Esophagus squamous epithelium (tissue), 4 donors: ENCODE measurements around the gene PATL1.

Experiments
- POLR2A ChIP-seq, 4 donors: fragments of 450-650 bp; IDR thresholded peaks; one replicate each; pipeline ENCODE4 v1.6.1; 2017; ENCODE audit warnings: antibody characterized with exemption in 4 of 4, mild to moderate bottlenecking in 4 of 4, moderate library complexity in 3 of 4
- TF ChIP-seq, protein P1 (sequence below), 6 experiments: fragments of 450-650 bp in 4 of 6; fragments of 200-600 bp in 2 of 6; sonication (generic) in 2 of 6; IDR thresholded peaks; one replicate each; pipeline ENCODE4 v1.5.1; 2016 to 2019; ENCODE audit warnings: antibody characterized with exemption in 6 of 6, mild to moderate bottlenecking in 4 of 6, moderate library complexity in 4 of 6

DNA sequence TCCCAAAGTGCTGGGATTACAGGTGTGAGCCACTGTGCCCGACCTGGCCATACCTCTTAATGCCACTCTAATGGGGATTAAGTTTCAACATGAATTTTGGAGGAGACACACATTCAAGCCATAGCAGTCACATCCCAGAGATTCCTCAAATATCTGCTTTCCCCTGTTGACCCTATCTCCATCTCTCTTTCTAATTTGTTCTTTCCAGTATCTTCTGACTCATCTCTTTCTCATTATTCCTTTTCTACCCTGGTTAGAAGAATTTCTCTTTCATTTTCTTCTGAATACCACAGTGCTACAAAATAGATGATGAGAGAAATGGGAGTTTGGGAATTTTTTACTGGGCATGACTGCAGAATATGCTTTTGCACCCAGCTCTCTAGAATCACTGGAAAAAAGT is 39.7 kb upstream of the PATL1 start:
- TF ChIP-seq, protein P1, sequence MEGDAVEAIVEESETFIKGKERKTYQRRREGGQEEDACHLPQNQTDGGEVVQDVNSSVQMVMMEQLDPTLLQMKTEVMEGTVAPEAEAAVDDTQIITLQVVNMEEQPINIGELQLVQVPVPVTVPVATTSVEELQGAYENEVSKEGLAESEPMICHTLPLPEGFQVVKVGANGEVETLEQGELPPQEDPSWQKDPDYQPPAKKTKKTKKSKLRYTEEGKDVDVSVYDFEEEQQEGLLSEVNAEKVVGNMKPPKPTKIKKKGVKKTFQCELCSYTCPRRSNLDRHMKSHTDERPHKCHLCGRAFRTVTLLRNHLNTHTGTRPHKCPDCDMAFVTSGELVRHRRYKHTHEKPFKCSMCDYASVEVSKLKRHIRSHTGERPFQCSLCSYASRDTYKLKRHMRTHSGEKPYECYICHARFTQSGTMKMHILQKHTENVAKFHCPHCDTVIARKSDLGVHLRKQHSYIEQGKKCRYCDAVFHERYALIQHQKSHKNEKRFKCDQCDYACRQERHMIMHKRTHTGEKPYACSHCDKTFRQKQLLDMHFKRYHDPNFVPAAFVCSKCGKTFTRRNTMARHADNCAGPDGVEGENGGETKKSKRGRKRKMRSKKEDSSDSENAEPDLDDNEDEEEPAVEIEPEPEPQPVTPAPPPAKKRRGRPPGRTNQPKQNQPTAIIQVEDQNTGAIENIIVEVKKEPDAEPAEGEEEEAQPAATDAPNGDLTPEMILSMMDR (IDR thresholded peaks at IDR 0.05) = no peak
- no peak for TF ChIP-seq POLR2A (IDR thresholded peaks at IDR 0.05)
